ENCODE results near the gene NIN. TPM values are rescaled to one million over a fixed set of nuclear protein-coding genes. Genes with fewer than 3 reads are reported as not detected.

NIN gene
- total RNA-seq, 1 experiment from 2014 or later, result 36.5 TPM

DNA sequence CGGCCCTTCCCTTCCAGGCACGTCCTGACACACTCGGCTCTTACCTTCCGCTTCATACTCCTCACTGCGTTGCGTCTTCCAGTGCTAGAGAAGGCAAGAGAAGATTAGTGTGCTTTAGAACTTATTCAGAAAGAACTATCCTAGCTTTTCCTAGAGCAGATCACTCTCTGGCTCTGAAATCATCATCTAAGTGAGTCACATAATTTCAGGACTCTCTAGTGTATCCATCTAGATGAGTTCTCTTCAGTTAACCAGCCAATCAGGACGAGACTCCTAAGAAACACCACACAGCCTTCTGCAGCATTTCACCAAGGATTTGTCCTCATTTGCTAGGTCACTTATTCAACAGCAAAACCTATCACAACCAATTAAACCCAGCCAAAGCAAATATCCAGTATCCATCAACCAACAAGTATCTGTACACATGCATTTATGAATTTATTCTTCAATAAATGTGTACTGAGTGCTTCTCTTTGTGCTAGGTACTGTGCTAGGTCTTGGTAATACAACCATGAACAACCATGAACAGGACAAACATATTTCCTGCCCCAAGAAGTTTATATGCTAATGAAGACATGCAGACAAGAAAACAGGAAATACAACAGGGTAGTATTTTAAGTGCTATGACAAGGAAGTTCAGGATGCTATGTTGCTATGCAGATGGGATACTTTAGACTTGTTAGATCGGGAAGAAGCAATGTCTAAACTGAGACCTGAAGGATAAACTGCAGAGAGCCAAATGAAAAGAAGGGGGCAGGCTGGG, 52.1 kb downstream of the NIN start:
- H3K9me3 ChIP-seq (ENCODE audit: insufficient read depth, low read depth), result no peaks in the 10 kb centered on the region
- H3K4me3 ChIP-seq, result no peak overlapping the region
- no TSS peak for BruUV-seq (replicated peaks)
- no peaks in the 10 kb centered on the region for H3K9me2 ChIP-seq (ENCODE audit: insufficient read depth)
- no peaks in the 10 kb centered on the region for H3K36me3 ChIP-seq (ENCODE audit: low read depth)
- peaks cover 12% of the 10 kb centered on the region; the same call in 1 of the 2 replicates for H3F3A ChIP-seq (ENCODE audit: insufficient read depth, low read depth)
- H3K79me2 ChIP-seq (ENCODE audit: low read depth), result no peaks in the 10 kb centered on the region
- ChIA-PET CTCF (interaction anchor here (2.0 kb wide), 1 partner anchor 81 kb away, joined by 5 read pairs; no protein-coding TSS in a partner anchor), POLR2A (ENCODE audit: unreplicated experiment) (no interaction called here)
- H3K27ac ChIP-seq, result no peak overlapping the region
- no peak overlapping the region for H3K4me2 ChIP-seq
- TF ChIP-seq, protein P1, sequence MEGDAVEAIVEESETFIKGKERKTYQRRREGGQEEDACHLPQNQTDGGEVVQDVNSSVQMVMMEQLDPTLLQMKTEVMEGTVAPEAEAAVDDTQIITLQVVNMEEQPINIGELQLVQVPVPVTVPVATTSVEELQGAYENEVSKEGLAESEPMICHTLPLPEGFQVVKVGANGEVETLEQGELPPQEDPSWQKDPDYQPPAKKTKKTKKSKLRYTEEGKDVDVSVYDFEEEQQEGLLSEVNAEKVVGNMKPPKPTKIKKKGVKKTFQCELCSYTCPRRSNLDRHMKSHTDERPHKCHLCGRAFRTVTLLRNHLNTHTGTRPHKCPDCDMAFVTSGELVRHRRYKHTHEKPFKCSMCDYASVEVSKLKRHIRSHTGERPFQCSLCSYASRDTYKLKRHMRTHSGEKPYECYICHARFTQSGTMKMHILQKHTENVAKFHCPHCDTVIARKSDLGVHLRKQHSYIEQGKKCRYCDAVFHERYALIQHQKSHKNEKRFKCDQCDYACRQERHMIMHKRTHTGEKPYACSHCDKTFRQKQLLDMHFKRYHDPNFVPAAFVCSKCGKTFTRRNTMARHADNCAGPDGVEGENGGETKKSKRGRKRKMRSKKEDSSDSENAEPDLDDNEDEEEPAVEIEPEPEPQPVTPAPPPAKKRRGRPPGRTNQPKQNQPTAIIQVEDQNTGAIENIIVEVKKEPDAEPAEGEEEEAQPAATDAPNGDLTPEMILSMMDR (conservative IDR thresholded peaks at IDR 0.05), result no peak
- no peak for TF ChIP-seq EZH2 (IDR thresholded peaks at IDR 0.05; ENCODE audit: low read depth)
- intact Hi-C loops (cut with micrococcal nuclease; ENCODE audit: unreplicated experiment), result loop anchor here (1.0 to 10.0 kb wide), 6 partner anchors 83 to 914 kb away; partner anchors contain the start of gene VCPKMT
- H4K20me1 ChIP-seq (ENCODE audit: insufficient read depth), result no peaks in the 10 kb centered on the region
- peaks cover 19% of the 10 kb centered on the region for H3K4me1 ChIP-seq (replicated peaks; ENCODE audit: insufficient read depth)
- no peak overlapping the region for H2AFZ ChIP-seq
- no peaks in the 10 kb centered on the region for H3K27me3 ChIP-seq (ENCODE audit: insufficient read depth, low read depth)
- DNase-seq, result no peak

GRCh38 chr14:50776522-50776921, 54.4 kb downstream of the NIN start:
- Histone ChIP-seq H3K4me3 (no peak overlapping the region), H3K9me3 (ENCODE audit: insufficient read depth, low read depth) (no peaks in the 10 kb centered on the region), H3K79me2 (ENCODE audit: low read depth) (no peaks in the 10 kb centered on the region), H2AFZ (no peak overlapping the region), H3K27me3 (ENCODE audit: insufficient read depth, low read depth) (no peaks in the 10 kb centered on the region), H3K27ac (no peak overlapping the region), H3K9me2 (ENCODE audit: insufficient read depth) (no peaks in the 10 kb centered on the region), H3K4me1 (replicated peaks; ENCODE audit: insufficient read depth) (peaks cover 19% of the 10 kb centered on the region), H3K36me3 (ENCODE audit: low read depth) (no peaks in the 10 kb centered on the region), H4K20me1 (ENCODE audit: insufficient read depth) (no peaks in the 10 kb centered on the region), H3F3A (ENCODE audit: insufficient read depth, low read depth) (peaks cover 12% of the 10 kb centered on the region; the same call in 1 of the 2 replicates), H3K4me2 (0 out of 2 replicates have a peak overlapping the region, but pooled peaks have one; percentile 61)
- DNase-seq, result no peak
- no peak for TF ChIP-seq EZH2 (IDR thresholded peaks at IDR 0.05; ENCODE audit: low read depth)
- TF ChIP-seq, protein P1 (conservative IDR thresholded peaks at IDR 0.05), result no peak
- intact Hi-C loops (cut with micrococcal nuclease; ENCODE audit: unreplicated experiment), result loop anchor here (5.0 to 10.0 kb wide), 4 partner anchors 86 to 912 kb away; partner anchors contain the start of gene VCPKMT
- ChIA-PET POLR2A (ENCODE audit: unreplicated experiment) (interaction anchor here (0.6 kb wide), 1 partner anchor 413 kb away, joined by 7 read pairs; no protein-coding TSS in a partner anchor), CTCF (interaction anchor here (1.9 to 2.0 kb wide), 2 partner anchors 84 to 176 kb away, joined by 8 to 10 read pairs; no protein-coding TSS in a partner anchor)
- BruUV-seq (replicated peaks), result no TSS peak

DNA sequence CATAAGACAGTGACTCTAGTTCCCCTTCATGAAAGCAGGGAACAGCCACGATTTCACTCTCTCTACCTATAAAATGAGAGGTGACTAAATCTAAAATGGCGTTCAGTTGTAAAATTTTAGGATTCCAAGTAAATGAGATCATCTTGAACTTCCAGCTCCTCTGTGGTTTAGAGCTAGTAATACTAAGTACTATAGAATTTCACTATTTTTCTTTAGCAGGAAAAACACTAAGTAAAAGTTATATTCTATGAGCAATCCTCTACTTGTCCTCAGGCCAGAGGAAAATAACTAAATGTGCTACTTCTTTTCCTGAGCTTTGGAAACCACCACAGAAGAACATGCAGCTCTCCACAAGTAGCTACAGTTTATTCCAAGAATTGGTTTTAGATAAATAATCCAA, 55.6 kb downstream of the NIN start:
- Histone ChIP-seq H3K4me2 (peak overlapping the region; percentile 61), H3F3A (ENCODE audit: insufficient read depth, low read depth) (peaks cover 12% of the 10 kb centered on the region; the same call in 1 of the 2 replicates), H3K27me3 (ENCODE audit: insufficient read depth, low read depth) (no peaks in the 10 kb centered on the region), H3K9me2 (ENCODE audit: insufficient read depth) (no peaks in the 10 kb centered on the region), H3K79me2 (ENCODE audit: low read depth) (no peaks in the 10 kb centered on the region), H4K20me1 (ENCODE audit: insufficient read depth) (no peaks in the 10 kb centered on the region), H3K4me3 (no peak overlapping the region; the same call in 1 of the 2 replicates), H3K36me3 (ENCODE audit: low read depth) (no peaks in the 10 kb centered on the region), H3K27ac (peak overlapping the region; percentile 60), H3K4me1 (replicated peaks; ENCODE audit: insufficient read depth) (peaks cover 21% of the 10 kb centered on the region), H2AFZ (peak overlapping the region; percentile 68; the same call in 1 of the 2 replicates), H3K9me3 (ENCODE audit: insufficient read depth, low read depth) (no peaks in the 10 kb centered on the region)
- intact Hi-C loops (cut with micrococcal nuclease; ENCODE audit: unreplicated experiment), result loop anchor here (5.0 to 10.0 kb wide), 4 partner anchors 87 to 911 kb away; partner anchors contain the start of gene VCPKMT
- TF ChIP-seq, protein P1 (conservative IDR thresholded peaks at IDR 0.05), result no peak
- TF ChIP-seq EZH2 (IDR thresholded peaks at IDR 0.05; ENCODE audit: low read depth), result no peak
- peak in 1 of 2 experiments; percentile 85 for DNase-seq
- ChIA-PET CTCF (interaction anchor here (0.6 to 2.0 kb wide), 7 partner anchors 85 to 444 kb away, joined by 3 to 10 read pairs (median 4); partner anchors contain the start of gene MAP4K5), POLR2A (ENCODE audit: unreplicated experiment) (interaction anchor here (0.5 to 0.6 kb wide), 2 partner anchors 108 to 110 kb away, joined by 9 to 20 read pairs; no protein-coding TSS in a partner anchor)
- BruUV-seq (replicated peaks), result no TSS peak
